Measurements from ENCODE around the gene CACNA1I. TPM values are rescaled to one million over a fixed set of nuclear protein-coding genes. Genes with fewer than 3 reads are reported as not detected.

Gene CACNA1I
- total RNA-seq, 1 experiment from 2014 or later: 2.1 TPM

- peaks cover 19% of the 10 kb centered on the region for H3K9me3 Mint-ChIP-seq
- TF ChIP-seq ZNF138 (CRISPR knock-in tag; conservative IDR thresholded peaks at IDR 0.05) (no peak), FOXP1 (CRISPR knock-in tag; IDR thresholded peaks at IDR 0.05; ENCODE audit: borderline replicate concordance) (no peak), ZNF263 (CRISPR knock-in tag; IDR thresholded peaks at IDR 0.05; ENCODE audit: low read depth) (no peak), RELA (CRISPR knock-in tag; IDR thresholded peaks at IDR 0.05; ENCODE audit: borderline replicate concordance) (no peak)
- POLR2A ChIA-PET: no interaction called here
- DNase-seq (ENCODE audit: low spot score): no peak
- H3K4me3 Mint-ChIP-seq: no peak overlapping the region
- peaks cover 7% of the 10 kb centered on the region for H3K4me1 Mint-ChIP-seq
- H3K36me3 Mint-ChIP-seq: peaks cover 27% of the 10 kb centered on the region
- peaks cover 7% of the 10 kb centered on the region; the same call in 1 of the 2 replicates for H3K27me3 Mint-ChIP-seq (ENCODE audit: low read depth)
- no peak; the same call in 1 of the 2 replicates for ATAC-seq
- no peak overlapping the region for H3K27ac Mint-ChIP-seq
- CTCF ChIA-PET: interaction anchor here (1.0 to 1.7 kb wide), 4 partner anchors 51 to 257 kb away, joined by 3 to 5 read pairs (median 4); no protein-coding TSS in a partner anchor
These were observed 105.4 kb downstream of the CACNA1I start for GRCh38 chr22:39675947-39676346.

GRCh38 chr22:39677967-39678366, 107.4 kb downstream of the CACNA1I start:
- no peak for DNase-seq (ENCODE audit: low spot score)
- Mint-ChIP-seq H3K9me3 (no peaks in the 10 kb centered on the region), H3K4me1 (peaks cover 7% of the 10 kb centered on the region), H3K27ac (no peak overlapping the region), H3K36me3 (peaks cover 17% of the 10 kb centered on the region), H3K27me3 (ENCODE audit: low read depth) (no peaks in the 10 kb centered on the region; the same call in 1 of the 2 replicates), H3K4me3 (no peak overlapping the region)
- CTCF ChIA-PET: no interaction called here
- no peak for ATAC-seq
- POLR2A ChIA-PET: no interaction called here
- no peak for TF ChIP-seq CBFB (CRISPR knock-in tag; IDR thresholded peaks at IDR 0.05; ENCODE audit: low read depth)
- no peak for TF ChIP-seq RORB (CRISPR knock-in tag; IDR thresholded peaks at IDR 0.05)
- TF ChIP-seq OVOL2 (CRISPR knock-in tag; IDR thresholded peaks at IDR 0.05; ENCODE audit: borderline replicate concordance): no peak
- no peak for TF ChIP-seq ATF6 (CRISPR knock-in tag; IDR thresholded peaks at IDR 0.05)
- TF ChIP-seq, protein P1, sequence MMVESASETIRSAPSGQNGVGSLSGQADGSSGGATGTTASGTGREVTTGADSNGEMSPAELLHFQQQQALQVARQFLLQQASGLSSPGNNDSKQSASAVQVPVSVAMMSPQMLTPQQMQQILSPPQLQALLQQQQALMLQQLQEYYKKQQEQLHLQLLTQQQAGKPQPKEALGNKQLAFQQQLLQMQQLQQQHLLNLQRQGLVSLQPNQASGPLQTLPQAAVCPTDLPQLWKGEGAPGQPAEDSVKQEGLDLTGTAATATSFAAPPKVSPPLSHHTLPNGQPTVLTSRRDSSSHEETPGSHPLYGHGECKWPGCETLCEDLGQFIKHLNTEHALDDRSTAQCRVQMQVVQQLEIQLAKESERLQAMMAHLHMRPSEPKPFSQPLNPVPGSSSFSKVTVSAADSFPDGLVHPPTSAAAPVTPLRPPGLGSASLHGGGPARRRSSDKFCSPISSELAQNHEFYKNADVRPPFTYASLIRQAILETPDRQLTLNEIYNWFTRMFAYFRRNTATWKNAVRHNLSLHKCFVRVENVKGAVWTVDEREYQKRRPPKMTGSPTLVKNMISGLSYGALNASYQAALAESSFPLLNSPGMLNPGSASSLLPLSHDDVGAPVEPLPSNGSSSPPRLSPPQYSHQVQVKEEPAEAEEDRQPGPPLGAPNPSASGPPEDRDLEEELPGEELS (CRISPR knock-in tag; IDR thresholded peaks at IDR 0.05): no peak
- no peak for TF ChIP-seq IRF2 (CRISPR knock-in tag; IDR thresholded peaks at IDR 0.05; ENCODE audit: borderline replicate concordance, low read depth)
- no peak for TF ChIP-seq NR3C1 (CRISPR knock-in tag; conservative IDR thresholded peaks at IDR 0.05; ENCODE audit: low read depth)
- no peak for TF ChIP-seq ZNF317 (CRISPR knock-in tag; IDR thresholded peaks at IDR 0.05; ENCODE audit: borderline replicate concordance, low read depth)
- TF ChIP-seq, protein P2, sequence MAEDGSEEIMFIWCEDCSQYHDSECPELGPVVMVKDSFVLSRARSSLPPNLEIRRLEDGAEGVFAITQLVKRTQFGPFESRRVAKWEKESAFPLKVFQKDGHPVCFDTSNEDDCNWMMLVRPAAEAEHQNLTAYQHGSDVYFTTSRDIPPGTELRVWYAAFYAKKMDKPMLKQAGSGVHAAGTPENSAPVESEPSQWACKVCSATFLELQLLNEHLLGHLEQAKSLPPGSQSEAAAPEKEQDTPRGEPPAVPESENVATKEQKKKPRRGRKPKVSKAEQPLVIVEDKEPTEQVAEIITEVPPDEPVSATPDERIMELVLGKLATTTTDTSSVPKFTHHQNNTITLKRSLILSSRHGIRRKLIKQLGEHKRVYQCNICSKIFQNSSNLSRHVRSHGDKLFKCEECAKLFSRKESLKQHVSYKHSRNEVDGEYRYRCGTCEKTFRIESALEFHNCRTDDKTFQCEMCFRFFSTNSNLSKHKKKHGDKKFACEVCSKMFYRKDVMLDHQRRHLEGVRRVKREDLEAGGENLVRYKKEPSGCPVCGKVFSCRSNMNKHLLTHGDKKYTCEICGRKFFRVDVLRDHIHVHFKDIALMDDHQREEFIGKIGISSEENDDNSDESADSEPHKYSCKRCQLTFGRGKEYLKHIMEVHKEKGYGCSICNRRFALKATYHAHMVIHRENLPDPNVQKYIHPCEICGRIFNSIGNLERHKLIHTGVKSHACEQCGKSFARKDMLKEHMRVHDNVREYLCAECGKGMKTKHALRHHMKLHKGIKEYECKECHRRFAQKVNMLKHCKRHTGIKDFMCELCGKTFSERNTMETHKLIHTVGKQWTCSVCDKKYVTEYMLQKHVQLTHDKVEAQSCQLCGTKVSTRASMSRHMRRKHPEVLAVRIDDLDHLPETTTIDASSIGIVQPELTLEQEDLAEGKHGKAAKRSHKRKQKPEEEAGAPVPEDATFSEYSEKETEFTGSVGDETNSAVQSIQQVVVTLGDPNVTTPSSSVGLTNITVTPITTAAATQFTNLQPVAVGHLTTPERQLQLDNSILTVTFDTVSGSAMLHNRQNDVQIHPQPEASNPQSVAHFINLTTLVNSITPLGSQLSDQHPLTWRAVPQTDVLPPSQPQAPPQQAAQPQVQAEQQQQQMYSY (CRISPR knock-in tag; IDR thresholded peaks at IDR 0.05): no peak

- no peak for ATAC-seq
- H3K27me3 Mint-ChIP-seq (ENCODE audit: low read depth): no peaks in the 10 kb centered on the region
- H3K36me3 Mint-ChIP-seq: peaks cover 9% of the 10 kb centered on the region; the same call in 1 of the 2 replicates
- DNase-seq (ENCODE audit: low spot score): no peak
- no peaks in the 10 kb centered on the region for H3K9me3 Mint-ChIP-seq
- H3K4me3 Mint-ChIP-seq: no peak overlapping the region
- H3K27ac Mint-ChIP-seq: no peak overlapping the region
- POLR2A ChIA-PET: no interaction called here
- TF ChIP-seq FOXK1 (CRISPR knock-in tag; IDR thresholded peaks at IDR 0.05) (no peak), JUN (CRISPR knock-in tag; IDR thresholded peaks at IDR 0.05) (no peak), EMX1 (CRISPR knock-in tag; IDR thresholded peaks at IDR 0.05) (no peak), STAT6 (CRISPR knock-in tag; conservative IDR thresholded peaks at IDR 0.05; ENCODE audit: low read depth) (no peak), TEAD4 (CRISPR knock-in tag; IDR thresholded peaks at IDR 0.05) (no peak)
- TF ChIP-seq, protein P3, sequence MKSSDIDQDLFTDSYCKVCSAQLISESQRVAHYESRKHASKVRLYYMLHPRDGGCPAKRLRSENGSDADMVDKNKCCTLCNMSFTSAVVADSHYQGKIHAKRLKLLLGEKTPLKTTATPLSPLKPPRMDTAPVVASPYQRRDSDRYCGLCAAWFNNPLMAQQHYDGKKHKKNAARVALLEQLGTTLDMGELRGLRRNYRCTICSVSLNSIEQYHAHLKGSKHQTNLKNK (CRISPR knock-in tag; IDR thresholded peaks at IDR 0.05): no peak
- CTCF ChIA-PET: interaction anchor here (0.6 kb wide), 1 partner anchor 57 kb away, joined by 3 read pairs; no protein-coding TSS in a partner anchor
- H3K4me1 Mint-ChIP-seq: peaks cover 7% of the 10 kb centered on the region
These were observed 108.4 kb downstream of the CACNA1I start for GRCh38 chr22:39678862-39679490.
